ENCODE results near the gene BTN3A1. TPM values are rescaled to one million over a fixed set of nuclear protein-coding genes. Genes with fewer than 3 reads are reported as not detected.

BTN3A1 gene
- total and polyA plus RNA-seq, 2 of the 13 experiments (the other 11 are each of a cell fraction or from before 2014, with no cell fraction given), result 13.3 to 14.0 TPM

- TF ChIP-seq ZNF546 (CRISPR knock-in tag; conservative IDR thresholded peaks at IDR 0.05) (no peak), KLF11 (CRISPR knock-in tag; IDR thresholded peaks at IDR 0.05) (no peak), RARA (CRISPR knock-in tag; IDR thresholded peaks at IDR 0.05) (peak; percentile 59), NFYC (CRISPR knock-in tag; IDR thresholded peaks at IDR 0.05) (no peak), ZNF660 (CRISPR knock-in tag; IDR thresholded peaks at IDR 0.05; ENCODE audit: borderline replicate concordance, low read depth) (no peak), AKAP8 (CRISPR knock-in tag; IDR thresholded peaks at IDR 0.05) (no peak), ZKSCAN5 (CRISPR knock-in tag; IDR thresholded peaks at IDR 0.05) (0 out of 2 replicates have a peak, but pooled peaks have one; percentile 49), ZNF329 (CRISPR knock-in tag; IDR thresholded peaks at IDR 0.05; ENCODE audit: low read depth) (no peak), ARID2 (CRISPR knock-in tag; IDR thresholded peaks at IDR 0.05; ENCODE audit: borderline replicate concordance) (no peak), ZNF703 (CRISPR knock-in tag; IDR thresholded peaks at IDR 0.05; ENCODE audit: borderline replicate concordance) (no peak), ZNF432 (CRISPR knock-in tag; IDR thresholded peaks at IDR 0.05; ENCODE audit: borderline replicate concordance) (no peak), NKX3-1 (CRISPR knock-in tag; IDR thresholded peaks at IDR 0.05) (no peak), SOX6 (IDR thresholded peaks at IDR 0.05) (no peak), SOX6 (CRISPR knock-in tag; IDR thresholded peaks at IDR 0.05) (0 out of 2 replicates have a peak, but pooled peaks have one; percentile 9), ARID5B (CRISPR knock-in tag; IDR thresholded peaks at IDR 0.05) (no peak), HNF4A (CRISPR knock-in tag; IDR thresholded peaks at IDR 0.05) (no peak), ZNF644 (CRISPR knock-in tag; IDR thresholded peaks at IDR 0.05; ENCODE audit: low read depth) (no peak), MAZ (IDR thresholded peaks at IDR 0.05; ENCODE audit: borderline replicate concordance, low read depth, low read length) (no peak), MAZ (CRISPR knock-in tag; IDR thresholded peaks at IDR 0.05; ENCODE audit: low read depth) (peak; percentile 15; the same call in 1 of the 2 replicates), SOX5 (CRISPR knock-in tag; IDR thresholded peaks at IDR 0.05; ENCODE audit: borderline replicate concordance) (no peak), RNF219 (CRISPR knock-in tag; IDR thresholded peaks at IDR 0.05) (no peak), PHF21A (CRISPR knock-in tag; IDR thresholded peaks at IDR 0.05) (no peak), ZFX (CRISPR knock-in tag; IDR thresholded peaks at IDR 0.05; ENCODE audit: low read depth) (peak; percentile 25; the same call in 1 of the 2 replicates), ZNF615 (CRISPR knock-in tag; IDR thresholded peaks at IDR 0.05; ENCODE audit: borderline replicate concordance) (no peak), YY1 (IDR thresholded peaks at IDR 0.05; ENCODE audit: insufficient read depth, insufficient replicate concordance, low read depth, low read length) (no peak), ZSCAN29 (CRISPR knock-in tag; conservative IDR thresholded peaks at IDR 0.05) (0 out of 2 replicates have a peak, but pooled peaks have one; percentile 12), ZSCAN12 (CRISPR knock-in tag; IDR thresholded peaks at IDR 0.05) (no peak)
Observed at GRCh38 chr6:26361544-26361943, 40.5 kb upstream of the BTN3A1 start (continued).
